ENCODE measurements around the gene PARN. TPM values are rescaled to one million over a fixed set of nuclear protein-coding genes. Genes with fewer than 3 reads are reported as not detected.

Gene PARN
- polyA plus RNA-seq, 2 of the 4 experiments (the other 2 are of a cell fraction): 40.0 to 58.6 TPM

- TF ChIP-seq ZSCAN20 (CRISPR knock-in tag; IDR thresholded peaks at IDR 0.05): no peak
- no peak; the same call in none of the 2 replicates for TF ChIP-seq FOSL2 (IDR thresholded peaks at IDR 0.05)
- TF ChIP-seq FOSL2 (CRISPR knock-in tag; IDR thresholded peaks at IDR 0.05): peak; percentile 63
- TF ChIP-seq FOXS1 (CRISPR knock-in tag; IDR thresholded peaks at IDR 0.05): no peak
- TF ChIP-seq MAX (IDR thresholded peaks at IDR 0.05): peak; percentile 27; the same call in 1 of the 2 replicates
- TF ChIP-seq RAD21 (conservative IDR thresholded peaks at IDR 0.05 in 1 of 2, IDR thresholded peaks at IDR 0.05 in 1 of 2): 0 out of 5 replicates have a peak, but pooled peaks of 1 of the 2 experiments have one; percentile 1
Observed at GRCh38 chr16:14449334-14449733, 180.7 kb downstream of the PARN start (continued).

- CTCF ChIA-PET: interaction anchor here (0.6 kb wide), 1 partner anchor 83 kb away, joined by 3 read pairs; no protein-coding TSS in a partner anchor
- ATAC-seq (no peak), FAIRE-seq (no peak), DNase-seq (ENCODE audit: low read depth in 1 of 2, low spot score in 1 of 2) (no peak)
- TF ChIP-seq HMGXB4 (CRISPR knock-in tag; IDR thresholded peaks at IDR 0.05; ENCODE audit: borderline replicate concordance) (no peak), HOXB5 (CRISPR knock-in tag; IDR thresholded peaks at IDR 0.05) (no peak), RNF2 (IDR thresholded peaks at IDR 0.05; ENCODE audit: borderline replicate concordance, low read depth) (no peak), ATOH8 (CRISPR knock-in tag; IDR thresholded peaks at IDR 0.05; ENCODE audit: low read depth) (no peak), ZC3H11A (IDR thresholded peaks at IDR 0.05) (no peak), RCOR1 (IDR thresholded peaks at IDR 0.05; ENCODE audit: low read depth, low read length) (no peak), RARB (CRISPR knock-in tag; IDR thresholded peaks at IDR 0.05) (no peak), CBX8 (IDR thresholded peaks at IDR 0.05) (no peak), PBX3 (IDR thresholded peaks at IDR 0.05) (no peak), HDAC2 (IDR thresholded peaks at IDR 0.05) (no peak), CHD2 (IDR thresholded peaks at IDR 0.05; ENCODE audit: low read length, partially characterized antibody) (no peak), BCL3 (IDR thresholded peaks at IDR 0.05) (no peak), POLR2A (IDR thresholded peaks at IDR 0.05; ENCODE audit: low read length) (no peak), HOXA7 (CRISPR knock-in tag; IDR thresholded peaks at IDR 0.05) (no peak), CEBPB (IDR thresholded peaks at IDR 0.05) (no peak), PHF8 (IDR thresholded peaks at IDR 0.05; ENCODE audit: borderline replicate concordance, low read depth) (no peak)
- POLR2A ChIA-PET: no interaction called here
- no peak overlapping the region for H3K4me3 ChIP-seq
- H3K4me2 ChIP-seq: peak overlapping the region; percentile 78
- H3K9me3 ChIP-seq: no peaks in the 10 kb centered on the region
- WGBS (ENCODE audit: missing lambda C conversion rate): 59% methylated on average over 5 of the region's 5 CpGs
- peak overlapping the region; percentile 86 to 92 for H3K27ac ChIP-seq
- peaks cover 92% of the 10 kb centered on the region for H3K4me1 ChIP-seq
Observed at GRCh38 chr16:14448879-14449278, 181.2 kb downstream of the PARN start.
